SHP77 treated with DMSO at 0.1 percent for 48 hours (cell line): ENCODE data around the gene ID1.
A peak's percentile ranks its signal among the peaks of the same experiment; 100 is the strongest.

Source experiments
- DNase-seq: peaks from one replicate; lab custom pipeline; 2025; lab: John Stamatoyannopoulos, UW

The ID1 gene, protein sequence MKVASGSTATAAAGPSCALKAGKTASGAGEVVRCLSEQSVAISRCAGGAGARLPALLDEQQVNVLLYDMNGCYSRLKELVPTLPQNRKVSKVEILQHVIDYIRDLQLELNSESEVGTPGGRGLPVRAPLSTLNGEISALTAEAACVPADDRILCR

DNA sequence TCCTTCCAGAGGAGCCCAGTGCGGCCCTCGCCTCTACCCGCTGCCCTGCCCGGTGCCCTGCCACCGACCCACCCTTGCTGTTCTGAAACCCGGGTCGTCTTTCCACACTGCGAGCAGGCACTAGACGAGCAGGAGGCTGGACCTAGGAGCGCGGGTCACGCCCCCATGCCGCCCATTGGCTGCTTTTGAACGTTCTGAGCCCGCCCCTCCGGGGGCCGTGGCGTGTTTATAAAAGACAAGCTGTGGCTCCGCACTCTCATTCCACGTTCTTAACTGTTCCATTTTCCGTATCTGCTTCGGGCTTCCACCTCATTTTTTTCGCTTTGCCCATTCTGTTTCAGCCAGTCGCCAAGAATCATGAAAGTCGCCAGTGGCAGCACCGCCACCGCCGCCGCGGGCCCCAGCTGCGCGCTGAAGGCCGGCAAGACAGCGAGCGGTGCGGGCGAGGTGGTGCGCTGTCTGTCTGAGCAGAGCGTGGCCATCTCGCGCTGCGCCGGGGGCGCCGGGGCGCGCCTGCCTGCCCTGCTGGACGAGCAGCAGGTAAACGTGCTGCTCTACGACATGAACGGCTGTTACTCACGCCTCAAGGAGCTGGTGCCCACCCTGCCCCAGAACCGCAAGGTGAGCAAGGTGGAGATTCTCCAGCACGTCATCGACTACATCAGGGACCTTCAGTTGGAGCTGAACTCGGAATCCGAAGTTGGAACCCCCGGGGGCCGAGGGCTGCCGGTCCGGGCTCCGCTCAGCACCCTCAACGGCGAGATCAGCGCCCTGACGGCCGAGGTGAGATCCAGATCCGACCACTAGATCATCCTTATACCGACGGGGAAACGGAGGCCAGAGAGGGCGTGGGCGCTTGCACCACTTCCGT lies at the start of gene ID1:
Gene ID1, plus strand, starts transcription at position 259 of the 871 bp plus-strand sequence. Its CDS starts 99 bp downstream, at position 358.
- peak; percentile 95 for DNase-seq

DNA sequence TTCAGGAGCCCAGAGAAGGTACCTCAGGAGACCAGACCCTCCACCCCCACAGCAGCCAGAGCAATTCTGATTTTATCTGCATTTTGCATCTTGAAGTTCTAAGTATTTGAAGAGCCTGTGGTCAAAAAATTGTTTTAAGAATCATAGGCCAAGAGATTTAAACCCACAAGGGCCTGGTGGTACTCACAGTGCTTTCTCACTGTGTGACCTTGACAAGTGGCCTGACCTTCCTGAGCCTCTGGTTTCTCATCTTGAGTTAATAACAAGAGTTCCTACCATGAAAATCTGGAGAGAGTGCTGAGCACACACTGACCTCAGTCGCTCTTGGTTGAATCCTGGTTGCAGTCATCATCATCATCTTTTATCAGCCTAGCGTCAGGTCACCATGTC lies 45.4 kb upstream of the ID1 start:
- no peak for DNase-seq

DNA sequence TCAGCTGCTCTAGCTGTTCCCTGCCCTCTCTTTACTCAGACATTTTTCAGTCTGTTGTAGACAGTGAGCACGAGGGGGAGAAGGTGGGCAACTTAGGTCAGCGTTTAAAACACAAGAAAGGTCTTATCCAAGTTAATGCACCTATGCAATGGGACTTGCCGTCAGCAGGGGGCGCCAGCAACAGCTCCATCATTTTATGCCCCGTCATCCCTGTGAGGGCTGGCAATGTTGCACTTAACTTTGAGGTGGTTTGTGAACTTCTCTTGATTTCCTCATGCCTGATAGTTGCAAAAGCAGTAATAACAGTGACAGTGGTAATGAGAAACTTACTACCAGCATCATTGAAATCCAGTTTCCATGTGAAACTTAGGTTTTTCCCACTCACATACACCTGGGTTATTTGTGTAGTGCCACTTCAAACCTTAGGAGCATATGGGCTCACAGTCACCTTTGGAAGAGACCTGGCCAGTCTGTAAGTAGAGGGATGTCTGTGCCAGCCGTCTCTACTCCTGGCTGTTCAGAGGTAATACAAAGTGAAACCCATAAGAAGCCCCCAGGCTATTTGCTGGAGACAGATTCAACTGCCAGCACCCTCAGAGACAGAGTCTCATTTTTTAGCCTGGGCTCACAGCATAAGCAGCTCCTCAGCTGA lies 44.9 kb upstream of the ID1 start:
- DNase-seq, result peak; percentile 39

DNA sequence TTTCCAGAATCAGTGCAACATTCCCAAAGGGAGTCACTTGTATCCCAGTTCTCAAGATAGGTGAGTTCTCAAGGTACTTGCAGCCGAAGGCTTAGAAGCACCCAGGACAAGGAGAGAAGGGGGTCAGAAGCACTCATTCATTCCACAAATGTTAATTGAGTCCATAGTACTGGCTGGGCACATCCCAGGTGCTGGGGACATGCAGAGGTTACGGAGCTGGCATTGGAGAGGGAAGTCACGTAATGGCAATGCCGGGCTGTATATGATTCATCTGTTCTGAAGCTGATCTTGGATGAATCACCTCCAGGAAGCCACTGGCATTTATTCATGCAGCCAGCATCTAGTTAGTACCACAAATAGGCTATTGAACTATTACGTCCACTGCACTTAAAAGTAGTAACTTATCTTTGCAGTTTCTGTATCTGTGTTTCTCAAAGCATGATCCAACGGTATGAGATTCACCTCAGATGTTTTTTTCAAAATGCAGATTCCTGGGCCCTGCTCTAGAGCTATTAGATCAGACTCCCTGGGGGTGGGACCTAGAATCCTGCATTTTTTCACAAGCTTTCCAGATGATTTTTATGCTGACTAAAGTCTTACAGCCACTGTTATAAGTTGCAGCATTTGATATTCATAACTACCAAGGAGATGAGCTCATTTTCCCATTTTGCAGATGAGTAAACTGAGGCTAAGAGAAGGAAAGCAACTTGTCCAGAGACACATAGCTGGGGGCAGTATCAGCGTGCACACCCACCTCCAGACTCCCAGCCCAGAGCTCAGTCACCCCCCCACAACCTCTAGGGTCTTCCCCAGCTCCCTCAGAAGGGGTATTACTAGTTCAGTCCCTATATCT lies 44.1 kb upstream of the ID1 start:
- DNase-seq, result no peak

DNA sequence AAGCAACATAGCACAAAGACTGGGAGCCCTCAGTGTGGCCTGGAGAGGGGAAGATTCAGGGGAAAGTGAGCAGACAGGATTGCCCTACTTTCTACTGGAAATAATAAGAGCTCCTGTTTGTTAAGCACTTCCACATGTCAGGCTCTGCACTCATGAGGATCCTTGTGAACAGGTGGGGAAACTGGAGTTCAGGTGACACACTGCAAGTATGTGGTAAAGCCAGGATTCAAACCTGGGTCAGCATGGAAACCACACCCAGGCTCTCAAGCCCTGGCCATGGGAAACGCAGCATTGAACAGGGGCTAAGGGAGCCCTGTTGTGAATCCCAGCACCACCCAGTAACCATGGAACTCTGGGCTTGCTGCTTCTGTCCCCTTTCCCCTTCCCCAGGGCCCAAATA lies 42.8 kb upstream of the ID1 start:
- no peak for DNase-seq

DNA sequence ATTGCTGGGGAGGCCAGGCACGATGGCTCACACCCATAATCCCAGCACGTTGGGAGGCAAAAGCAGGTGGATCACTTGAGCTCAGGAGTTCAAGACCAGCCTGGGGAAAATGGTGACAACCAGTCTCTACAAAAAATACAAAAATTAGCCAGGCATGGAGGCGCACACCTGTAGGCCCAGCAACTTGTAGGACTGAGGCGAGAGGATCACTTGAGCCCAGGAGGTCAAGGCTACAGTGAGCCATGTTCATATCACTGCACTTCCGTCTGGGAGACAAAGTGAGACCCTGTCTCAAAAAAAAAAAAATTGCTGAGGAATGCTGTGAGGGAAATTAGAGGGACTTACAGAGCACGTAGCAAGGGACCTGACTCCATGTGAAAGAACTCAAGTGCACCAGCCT lies 40.8 kb upstream of the ID1 start:
- DNase-seq, result no peak

DNA sequence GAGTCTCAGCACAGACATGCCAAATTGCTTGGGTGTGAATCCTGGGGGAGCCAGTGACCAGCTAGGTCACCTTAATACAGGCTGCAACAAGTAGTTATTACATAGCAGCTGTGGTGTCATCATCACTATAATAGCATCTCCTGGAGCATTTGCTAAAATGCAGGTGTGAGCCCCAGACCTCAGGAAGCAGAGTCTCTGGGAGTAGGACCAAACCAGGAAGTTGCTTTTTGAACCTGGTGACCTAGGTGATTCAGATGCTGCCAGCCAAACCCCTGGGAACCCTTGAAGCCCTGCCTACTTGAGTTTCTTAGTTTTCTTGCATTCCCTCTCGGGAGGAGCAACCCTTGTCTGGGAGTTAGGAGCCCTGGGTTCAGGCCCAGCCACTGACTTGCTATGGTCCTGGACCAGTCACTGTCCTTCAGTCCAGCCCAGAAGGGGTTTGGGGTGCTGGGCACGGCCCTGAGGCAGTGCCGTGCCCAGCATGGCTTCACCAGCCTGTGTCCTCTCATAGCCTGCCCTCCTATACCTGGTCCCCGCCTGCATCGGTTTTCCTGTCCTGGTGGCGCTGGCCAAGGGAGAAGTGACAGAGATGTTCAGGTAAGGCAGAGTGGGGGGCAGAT lies 39.3 kb upstream of the ID1 start:
- DNase-seq, result no peak

DNA sequence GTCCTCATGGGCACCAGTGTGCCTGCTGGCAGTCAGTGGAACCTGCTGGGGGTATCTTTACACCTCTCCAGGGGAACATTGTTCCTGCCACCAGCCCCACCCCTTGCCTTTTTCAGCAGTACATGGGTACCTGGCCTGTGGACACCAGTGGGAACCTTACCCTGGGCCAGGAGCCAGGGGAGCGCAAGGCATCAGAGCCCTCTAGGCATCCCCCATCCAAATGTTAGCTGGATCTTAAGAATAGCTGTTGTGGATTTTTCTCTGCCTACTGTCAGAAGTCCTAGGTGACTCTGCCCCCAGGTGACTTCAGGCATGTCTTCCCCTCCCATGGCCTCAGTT lies 38.8 kb upstream of the ID1 start:
- DNase-seq, result no peak

DNA sequence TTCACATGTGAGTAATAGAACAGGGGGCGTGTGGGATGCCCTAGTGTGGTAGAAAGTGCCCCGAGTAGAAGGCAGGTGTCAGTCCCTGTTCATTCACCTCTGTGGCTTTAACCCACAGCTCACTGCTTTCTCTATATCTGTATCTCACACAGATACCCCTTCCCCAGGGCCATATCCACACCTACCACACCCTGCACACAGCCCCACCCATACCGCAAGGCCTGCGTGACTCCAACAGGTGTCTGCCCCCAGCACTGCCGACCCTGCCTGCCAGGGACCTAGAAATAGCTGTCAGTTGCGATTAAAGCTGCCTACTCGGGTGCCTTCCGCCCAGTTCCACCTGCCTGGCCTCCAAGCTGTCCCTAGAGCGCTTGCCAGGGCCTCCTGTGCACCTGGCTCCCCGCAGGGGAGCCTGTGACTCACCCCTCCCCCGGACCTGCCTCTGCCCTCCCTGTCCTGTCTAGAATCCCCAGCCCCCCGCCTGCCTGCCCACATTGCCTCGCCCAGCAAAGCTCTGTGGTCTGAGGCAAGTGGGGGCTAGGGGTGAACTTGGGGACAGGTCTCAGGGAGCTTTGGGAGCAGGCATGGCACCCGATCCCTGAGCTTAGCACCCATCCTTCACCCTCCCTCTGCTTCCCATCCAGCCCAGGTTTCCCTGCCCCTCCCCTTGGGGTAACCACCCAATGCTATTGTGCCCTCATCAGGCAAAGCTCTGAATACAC lies 38.3 kb upstream of the ID1 start:
- peak; percentile 41 for DNase-seq

DNA sequence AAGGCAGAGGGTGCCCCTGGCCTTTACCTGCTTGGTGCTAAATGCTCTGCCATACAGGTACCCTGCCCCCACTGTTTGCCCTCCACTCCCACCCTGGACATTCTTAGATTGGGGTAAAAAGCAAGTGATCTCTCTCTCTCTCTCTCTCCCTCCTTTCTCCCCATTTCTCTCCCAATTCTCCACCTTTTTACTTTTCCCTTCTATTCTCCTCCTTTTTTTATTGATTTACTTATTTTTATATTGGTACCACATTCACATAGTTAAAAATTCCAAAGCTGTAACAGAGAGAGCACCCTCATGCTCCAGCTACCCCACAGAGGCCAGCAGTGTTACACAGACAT lies 37.7 kb upstream of the ID1 start:
- DNase-seq, result no peak

DNA sequence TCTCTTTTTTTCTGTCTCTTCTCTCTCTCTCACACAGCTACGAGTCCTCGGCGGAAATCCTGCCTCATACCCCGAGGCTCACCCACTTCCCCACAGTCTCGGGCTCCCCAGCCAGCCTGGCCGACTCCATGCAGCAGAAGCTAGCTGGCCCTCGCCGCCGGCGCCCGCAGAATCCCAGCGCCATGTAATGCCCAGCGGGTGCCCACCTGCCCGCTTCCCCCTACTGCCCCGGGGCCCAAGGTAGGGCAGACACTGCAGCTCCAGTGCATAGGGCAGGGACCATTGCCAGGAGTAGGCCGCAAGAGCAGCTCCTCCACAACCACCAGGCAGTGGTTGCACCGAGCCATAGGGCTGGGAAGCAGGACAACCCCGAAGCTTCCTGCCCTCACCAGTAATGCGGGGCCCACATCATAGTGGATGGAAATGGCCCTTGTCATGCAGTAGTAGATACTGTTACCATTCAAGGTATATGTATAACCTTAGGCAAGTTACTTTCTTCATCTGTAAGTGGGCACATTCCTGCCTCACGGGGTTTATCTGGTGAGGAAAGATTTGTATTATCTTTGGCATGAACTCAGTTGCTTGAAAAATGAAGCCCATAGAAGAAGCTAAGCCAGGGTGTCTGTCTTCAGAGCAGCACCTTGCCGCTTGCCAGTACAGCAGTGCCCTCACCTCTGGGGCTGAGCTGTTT lies 36.9 kb upstream of the ID1 start:
- no peak for DNase-seq

DNA sequence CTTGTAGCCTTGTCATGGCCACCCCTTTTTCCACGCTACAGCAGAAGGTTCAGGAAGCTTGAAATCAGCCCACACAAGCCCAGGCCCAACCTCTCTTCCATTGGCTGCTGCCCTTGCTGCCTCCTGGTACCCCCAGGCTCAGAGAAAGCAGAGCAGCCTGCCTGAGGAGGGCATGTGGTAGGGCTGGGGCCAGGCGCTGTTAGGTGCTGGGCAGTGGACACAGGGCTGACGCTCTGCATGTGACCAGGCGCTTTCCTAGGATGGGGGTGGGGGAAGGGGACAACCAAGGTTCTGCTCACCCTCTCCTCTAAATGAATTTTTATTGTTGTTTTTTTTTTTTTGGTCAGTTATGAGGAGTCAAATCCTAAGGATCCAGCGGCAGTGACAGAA lies 36.3 kb upstream of the ID1 start:
- DNase-seq, result no peak

DNA sequence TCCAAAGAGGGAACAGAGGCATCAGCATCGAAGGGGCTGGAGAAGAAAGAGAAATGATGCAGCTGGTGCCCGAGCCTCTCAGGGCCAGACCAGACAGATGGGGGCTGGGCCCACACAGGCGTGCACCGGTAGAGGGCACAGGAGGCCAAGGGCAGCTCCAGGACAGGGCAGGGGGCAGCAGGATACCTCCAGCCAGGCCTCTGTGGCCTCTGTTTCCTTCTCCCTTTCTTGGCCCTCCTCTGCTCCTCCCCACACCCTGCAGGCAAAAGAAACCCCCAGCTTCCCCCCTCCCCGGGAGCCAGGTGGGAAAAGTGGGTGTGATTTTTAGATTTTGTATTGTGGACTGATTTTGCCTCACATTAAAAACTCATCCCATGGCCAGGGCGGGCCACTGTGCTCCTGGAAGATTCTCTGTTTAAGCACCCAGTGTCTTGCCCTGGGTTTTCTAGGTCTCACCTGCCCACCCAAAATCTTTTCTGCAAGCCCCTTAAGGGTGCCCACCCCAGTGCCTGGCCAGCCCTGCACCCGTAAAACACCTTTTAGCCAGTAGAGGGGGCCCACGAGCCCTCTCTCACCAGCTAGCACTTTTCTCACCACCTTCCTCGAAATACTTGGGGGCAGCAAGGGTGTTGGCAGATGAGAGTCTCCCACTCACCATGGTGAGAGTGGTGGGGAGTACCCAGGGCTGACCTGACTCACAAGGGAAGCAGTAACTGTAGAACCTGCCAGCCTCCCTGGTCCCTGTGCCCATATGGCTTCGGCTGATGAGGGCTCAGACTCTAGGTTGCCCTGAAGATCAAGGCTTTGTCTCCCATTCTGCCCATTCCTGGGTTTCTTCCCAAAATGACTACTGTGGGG lies 35.7 kb upstream of the ID1 start:
- peak; percentile 57 for DNase-seq

DNA sequence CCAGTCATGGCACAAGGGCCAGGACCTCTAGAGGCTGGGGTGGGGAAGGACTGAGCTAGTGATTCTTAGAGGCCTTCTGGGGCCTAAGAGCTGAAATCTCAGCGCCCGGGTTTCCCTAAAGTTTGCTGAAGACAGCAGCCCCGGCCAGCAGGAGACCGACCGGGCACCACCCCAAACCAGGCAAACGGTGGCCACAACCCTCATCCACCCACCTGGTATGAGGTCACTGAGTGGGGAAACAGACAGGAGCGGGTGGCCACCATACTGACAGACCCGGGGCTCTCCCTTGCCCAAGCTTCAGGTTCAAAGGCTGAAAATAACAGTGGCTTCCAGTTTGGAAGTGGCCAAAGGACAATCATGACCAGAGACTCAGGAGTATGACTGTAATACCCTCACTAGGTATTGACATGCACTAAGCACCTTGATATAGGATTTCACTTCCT lies 35.0 kb upstream of the ID1 start:
- no peak for DNase-seq

DNA sequence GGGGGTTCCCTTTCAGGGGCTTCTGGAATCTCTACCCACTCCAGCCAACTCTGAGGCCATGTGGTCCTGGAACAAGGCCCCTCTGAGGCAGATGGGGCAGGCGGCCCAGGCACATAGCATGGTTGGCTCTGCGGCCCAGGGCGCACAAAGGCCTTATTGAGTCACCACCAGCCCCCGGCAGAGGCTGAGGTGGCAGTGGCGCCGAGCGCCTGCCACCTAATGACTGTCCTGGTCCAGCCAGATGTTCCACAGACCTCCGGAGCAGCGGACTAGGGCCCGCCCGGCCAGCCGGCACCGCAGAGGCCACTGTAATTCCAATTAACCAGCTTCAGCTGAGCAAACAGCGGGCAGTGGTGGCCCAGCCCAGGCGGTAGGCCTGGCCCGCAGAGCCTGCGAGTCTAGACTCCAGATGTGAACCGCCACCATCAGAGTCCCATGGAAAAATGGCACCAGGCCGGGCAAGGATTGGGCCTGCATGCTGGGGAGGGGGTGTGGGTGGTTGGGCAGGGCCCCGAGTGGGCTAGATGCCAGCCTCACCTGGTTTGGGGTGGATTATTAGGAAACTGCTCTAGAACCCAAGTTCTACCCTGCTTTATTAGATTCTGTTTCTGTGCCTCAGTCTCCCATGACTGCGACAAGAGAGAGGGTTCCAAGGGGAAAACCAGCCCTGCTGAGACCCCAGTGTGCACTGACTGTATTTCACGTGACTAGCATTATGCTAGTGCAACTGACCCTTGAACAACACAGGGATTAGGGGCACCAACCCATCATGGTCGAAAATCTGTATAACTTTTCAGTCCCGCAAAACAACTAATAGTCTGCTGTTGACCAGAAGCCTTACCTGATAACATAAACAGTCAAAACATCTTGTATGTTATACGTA lies 34.1 kb upstream of the ID1 start:
- peak; percentile 42 for DNase-seq

DNA sequence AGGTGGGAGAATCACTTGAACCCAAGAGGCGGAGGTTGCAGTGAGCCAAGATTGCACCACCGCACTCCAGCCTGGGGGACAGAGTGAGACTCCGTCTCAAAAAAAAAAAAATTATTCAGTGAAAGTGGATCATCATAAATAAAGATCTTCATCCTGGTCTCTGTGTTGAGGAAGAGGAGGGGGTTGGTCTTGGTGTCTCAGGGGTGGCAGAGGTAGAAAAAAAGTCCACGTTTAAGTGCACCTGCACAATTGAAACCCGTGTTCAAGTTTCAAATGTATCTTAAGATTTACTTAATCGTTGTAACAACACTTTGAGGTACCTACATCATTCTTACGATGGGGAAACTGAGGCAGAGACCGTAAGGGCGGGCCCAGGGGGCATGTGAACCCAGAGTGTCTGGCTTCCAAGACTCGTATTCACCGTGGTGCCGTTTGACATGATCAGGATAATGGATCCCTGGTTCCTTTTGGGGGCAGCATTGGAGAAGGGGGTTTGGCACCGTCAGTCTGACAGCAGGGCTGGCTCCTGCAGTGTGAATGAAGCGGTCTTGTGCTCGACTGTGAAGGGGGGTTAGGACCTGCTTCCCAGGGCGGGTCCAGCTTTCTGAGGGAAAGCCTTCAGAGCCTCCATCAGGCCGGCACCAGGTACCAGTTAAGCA lies 32.9 kb upstream of the ID1 start:
- no peak for DNase-seq

DNA sequence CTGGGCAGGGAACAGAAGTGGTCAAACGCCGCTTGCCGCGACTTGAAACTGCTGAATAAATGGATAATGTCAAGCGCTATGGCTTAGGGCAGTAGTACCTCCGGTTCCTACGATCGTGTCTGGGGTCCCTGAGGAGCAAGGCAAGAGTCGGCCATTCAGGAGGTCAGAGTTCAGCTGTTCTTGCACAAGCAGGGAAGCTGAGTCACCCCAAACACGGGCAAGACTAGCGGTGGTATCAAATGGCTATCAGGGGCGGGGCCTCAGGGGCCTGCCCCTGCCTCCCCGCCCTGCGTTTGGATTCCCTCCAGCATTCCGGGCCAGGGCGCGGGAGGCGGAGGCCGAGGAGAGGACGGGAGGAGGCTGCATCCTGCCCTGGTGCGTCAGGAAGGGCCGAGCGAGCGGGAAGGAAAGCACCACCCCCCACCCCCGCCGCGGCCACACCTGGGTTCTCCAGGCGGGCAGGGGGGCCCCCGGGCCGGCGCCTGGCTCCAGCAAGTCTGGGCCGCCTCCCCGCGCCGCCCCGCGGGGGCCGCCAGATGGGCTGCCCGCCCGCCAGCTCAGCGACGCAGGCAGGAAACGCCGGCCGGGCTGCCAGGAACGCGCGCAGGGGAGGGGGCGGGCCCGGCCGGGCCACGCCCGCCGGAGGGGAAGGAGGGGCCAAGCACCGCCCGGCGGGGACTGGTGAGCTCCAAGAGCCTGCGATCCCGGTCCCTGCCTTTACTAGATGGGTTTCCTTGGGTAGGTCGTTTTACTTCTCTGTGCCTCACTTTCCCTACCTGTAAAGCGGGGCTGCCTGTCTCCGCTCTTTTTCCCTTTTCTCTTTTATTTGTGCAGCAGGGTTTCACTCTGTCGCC lies 32.2 kb upstream of the ID1 start:
- DNase-seq, result peak; percentile 90
